ENCODE measurements around the gene ZNF17.
"Not testable (repeated sequence)": the region's sequence is repeated elsewhere in the genome, so short reads cannot be mapped to it uniquely, and the experiment has no call there.

The ZNF17 gene

GRCh38 chr19:57410877-57411671 is at the start of gene ZNF17:
Gene ZNF17 (plus strand): TSS chr19:57411161. CDS start chr19:57413616, 2,455 bp downstream.
- Histone ChIP-seq H3K4me3 (peak within 1 kb of the TSS; percentile 54 to 98 (median 91)), H3K27ac (peak within 1 kb of the TSS in 19 of 21 experiments; percentile 36 to 89 (median 74))

GRCh38 chr19:57362419-57362818 is 48.5 kb upstream of the ZNF17 start:
- Histone ChIP-seq H3K4me3 (peak overlapping the region in 6 of 7 experiments; percentile 27 to 88 (median 79)), H3K27ac (peak overlapping the region in 16 of 21 experiments; percentile 35 to 96 (median 86))

GRCh38 chr19:57362997-57363687 is 47.8 kb upstream of the ZNF17 start, which contains the start of the genes TRAPPC2B and ZNF547:
Gene TRAPPC2B (plus strand): TSS chr19:57363551. CDS start chr19:57364834, 1,283 bp downstream.
Gene ZNF547 (plus strand): TSS chr19:57363551. CDS start chr19:57368556, 5,005 bp downstream.
- Histone ChIP-seq H3K4me3 (peak within 1 kb of the TSS; percentile 73 to 95 (median 82)), H3K27ac (peak within 1 kb of the TSS; percentile 82 to 97 (median 92))

- H3K27ac ChIP-seq: peak overlapping the region; percentile 82 to 97 (median 92)
- peak overlapping the region; percentile 73 to 95 (median 82) for H3K4me3 ChIP-seq
These were observed 47.2 kb upstream of the ZNF17 start for GRCh38 chr19:57363688-57364181.

- Histone ChIP-seq H3K4me3 (no peak overlapping the region), H3K27ac (no peak overlapping the region)
These were observed 44.2 kb upstream of the ZNF17 start for GRCh38 chr19:57366776-57367175.

- Histone ChIP-seq H3K4me3 (no peak overlapping the region), H3K27ac (no peak overlapping the region)
These were observed 36.8 kb upstream of the ZNF17 start for GRCh38 chr19:57374179-57374578.

- not testable (repeated sequence) for H3K4me3 ChIP-seq, H3K27ac ChIP-seq
These were observed 36.3 kb upstream of the ZNF17 start for GRCh38 chr19:57374647-57375046.

GRCh38 chr19:57376151-57376550 is 34.8 kb upstream of the ZNF17 start:
- no peak overlapping the region for H3K27ac ChIP-seq
- H3K4me3 ChIP-seq: no peak overlapping the region

- H3K27ac ChIP-seq: no peak overlapping the region
- no peak overlapping the region for H3K4me3 ChIP-seq
These were observed 33.3 kb upstream of the ZNF17 start for GRCh38 chr19:57377498-57378146.

- H3K4me3 ChIP-seq: no peak overlapping the region
- no peak overlapping the region for H3K27ac ChIP-seq
These were observed 30.0 kb upstream of the ZNF17 start for GRCh38 chr19:57380923-57381322.

- H3K27ac ChIP-seq: no peak overlapping the region
- no peak overlapping the region for H3K4me3 ChIP-seq
These were observed 28.0 kb upstream of the ZNF17 start for GRCh38 chr19:57382806-57383488.

GRCh38 chr19:57389194-57389729 is 21.7 kb upstream of the ZNF17 start:
- Histone ChIP-seq H3K4me3 (peak overlapping the region; percentile 67 to 88 (median 76)), H3K27ac (peak overlapping the region in 20 of 21 experiments; percentile 22 to 96 (median 88))

- H3K4me3 ChIP-seq: peak within 1 kb of the TSS; percentile 67 to 88 (median 76)
- peak within 1 kb of the TSS; percentile 36 to 96 (median 90) for H3K27ac ChIP-seq
These were observed 21.0 kb upstream of the ZNF17 start, which contains the start of gene ZNF548 for GRCh38 chr19:57389730-57390598. Gene ZNF548 (plus strand): TSS chr19:57389854. CDS start chr19:57390100, 246 bp downstream.

- Histone ChIP-seq H3K4me3 (no peak overlapping the region), H3K27ac (no peak overlapping the region)
These were observed 15.3 kb upstream of the ZNF17 start for GRCh38 chr19:57395710-57396109.

GRCh38 chr19:57398868-57399267 is 12.1 kb upstream of the ZNF17 start:
- no peak overlapping the region for H3K4me3 ChIP-seq
- no peak overlapping the region for H3K27ac ChIP-seq

- no peak overlapping the region for H3K4me3 ChIP-seq
- no peak overlapping the region for H3K27ac ChIP-seq
These were observed 7.0 kb upstream of the ZNF17 start for GRCh38 chr19:57403737-57404563.

GRCh38 chr19:57406516-57407123 is 4.3 kb upstream of the ZNF17 start:
- no peak overlapping the region for H3K4me3 ChIP-seq
- no peak overlapping the region for H3K27ac ChIP-seq

Measured in skin epidermis (tissue), 12 donors.